ENCODE measurements around the gene BCL2L14. TPM values are rescaled to one million over a fixed set of nuclear protein-coding genes. Genes with fewer than 3 reads are reported as not detected.

BCL2L14 gene
- polyA plus RNA-seq, 1 of the 3 experiments (the other 2 are of a cell fraction) = not detected

DNA sequence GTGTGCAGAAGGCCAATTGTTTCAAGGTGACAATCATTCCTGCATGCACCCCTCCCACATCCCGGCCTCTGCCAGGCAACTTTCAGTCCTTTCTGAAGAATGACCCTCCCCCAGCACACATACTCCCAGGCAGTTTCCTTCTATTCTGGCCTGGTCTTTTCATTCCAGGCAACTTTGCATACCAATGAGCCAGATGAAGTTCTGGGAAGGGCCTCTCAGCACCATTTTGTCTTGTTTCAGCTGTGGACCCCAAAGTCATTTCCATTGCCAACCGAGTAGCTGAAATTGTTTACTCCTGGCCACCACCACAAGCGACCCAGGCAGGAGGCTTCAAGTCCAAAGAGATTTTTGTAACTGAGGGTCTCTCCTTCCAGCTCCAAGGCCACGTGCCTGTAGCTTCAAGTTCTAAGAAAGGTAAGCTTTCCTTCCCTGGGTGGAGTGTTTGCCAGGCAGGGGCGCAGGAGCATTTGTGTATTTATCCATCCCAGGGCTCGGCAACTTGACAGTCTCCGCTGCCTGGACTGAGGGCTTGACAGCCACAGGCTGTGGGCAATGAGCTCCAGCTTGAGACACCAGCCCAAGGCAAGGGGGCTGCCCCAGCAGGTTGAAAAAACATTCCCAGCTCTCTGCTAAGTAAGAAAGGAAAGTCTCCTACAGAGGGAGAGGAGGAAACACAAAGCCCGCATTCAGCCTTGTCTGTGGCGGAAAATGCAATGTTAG, 16.4 kb downstream of the BCL2L14 start (continued):
- no peak for TF ChIP-seq FOXM1 (IDR thresholded peaks at IDR 0.05; ENCODE audit: low read depth)
- no peak for TF ChIP-seq TEAD4 (IDR thresholded peaks at IDR 0.05; ENCODE audit: borderline replicate concordance, insufficient read depth)
- TF ChIP-seq GATA2 (CRISPR knock-in tag; IDR thresholded peaks at IDR 0.05) = no peak

DNA sequence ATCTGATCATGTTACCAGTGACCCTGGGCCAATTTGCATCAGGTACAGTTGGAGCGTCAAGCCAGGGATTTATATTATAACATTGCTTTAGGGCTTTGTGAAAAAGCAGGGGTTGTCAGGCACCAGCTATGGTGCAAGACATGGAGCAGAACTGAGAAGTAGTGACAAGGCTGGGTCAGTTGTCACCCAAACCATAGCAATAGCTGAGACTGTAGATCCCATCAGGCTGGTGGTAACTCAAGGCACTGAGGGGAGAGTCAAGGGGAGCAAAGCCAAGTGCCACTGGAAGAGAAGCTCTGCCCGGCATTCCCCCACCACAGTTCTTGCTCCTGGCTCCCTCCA, 16.9 kb downstream of the BCL2L14 start:
- Histone ChIP-seq H4K20me1 (ENCODE audit: insufficient read depth) (no peaks in the 10 kb centered on the region), H3K4me1 (ENCODE audit: control insufficient read depth in 1 of 2, insufficient read depth in 2 of 2, low read depth in 1 of 2, low read length in 1 of 2) (peaks cover 5 to 8% of the 10 kb centered on the region in 2 experiments; a peak in 1 of 4 replicates), H3K4me2 (no peak overlapping the region), H2AFZ (ENCODE audit: low read depth) (no peak overlapping the region), H3K27ac (ENCODE audit: low read depth in 2 of 2, low read length in 1 of 2) (no peak overlapping the region), H3K4me3 (ENCODE audit: low read depth in 2 of 2, low read length in 1 of 2) (no peak overlapping the region), H3K9me3 (no peaks in the 10 kb centered on the region), H3F3A (replicated peaks; ENCODE audit: insufficient read depth) (no peaks in the 10 kb centered on the region), H3K27me3 (ENCODE audit: insufficient read depth) (no peaks in the 10 kb centered on the region), H3K36me3 (replicated peaks in 1 of 2; ENCODE audit: control insufficient read depth in 1 of 2, insufficient read depth in 2 of 2, low read length in 1 of 2) (no peaks in the 10 kb centered on the region), H3K79me2 (ENCODE audit: insufficient read depth) (no peaks in the 10 kb centered on the region), H3K9ac (no peak overlapping the region), H3K9me2 (no peaks in the 10 kb centered on the region)
- TF ChIP-seq, protein P1, sequence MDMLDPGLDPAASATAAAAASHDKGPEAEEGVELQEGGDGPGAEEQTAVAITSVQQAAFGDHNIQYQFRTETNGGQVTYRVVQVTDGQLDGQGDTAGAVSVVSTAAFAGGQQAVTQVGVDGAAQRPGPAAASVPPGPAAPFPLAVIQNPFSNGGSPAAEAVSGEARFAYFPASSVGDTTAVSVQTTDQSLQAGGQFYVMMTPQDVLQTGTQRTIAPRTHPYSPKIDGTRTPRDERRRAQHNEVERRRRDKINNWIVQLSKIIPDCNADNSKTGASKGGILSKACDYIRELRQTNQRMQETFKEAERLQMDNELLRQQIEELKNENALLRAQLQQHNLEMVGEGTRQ (IDR thresholded peaks at IDR 0.05; ENCODE audit: borderline replicate concordance, low read depth, low read length) = no peak
- TF ChIP-seq EZH2phosphoT487 (IDR thresholded peaks at IDR 0.05; ENCODE audit: borderline replicate concordance, low read depth) (no peak), TCF12 (IDR thresholded peaks at IDR 0.05) (no peak), NRF1 (IDR thresholded peaks at IDR 0.05; ENCODE audit: low read depth, low read length) (no peak), RFX5 (IDR thresholded peaks at IDR 0.05; ENCODE audit: low read length) (no peak), TEAD4 (IDR thresholded peaks at IDR 0.05; ENCODE audit: borderline replicate concordance, insufficient read depth) (no peak), RCOR1 (IDR thresholded peaks at IDR 0.05; ENCODE audit: low read length) (no peak), SIN3A (IDR thresholded peaks at IDR 0.05; ENCODE audit: borderline replicate concordance, low read depth, low read length) (no peak), NFIC (IDR thresholded peaks at IDR 0.05; ENCODE audit: borderline replicate concordance) (no peak), CHD2 (IDR thresholded peaks at IDR 0.05; ENCODE audit: low read length, partially characterized antibody) (no peak), RAD21 (IDR thresholded peaks at IDR 0.05; ENCODE audit: low read length) (no peak), FOXJ3 (CRISPR knock-in tag; IDR thresholded peaks at IDR 0.05) (no peak), MEF2A (IDR thresholded peaks at IDR 0.05; ENCODE audit: borderline replicate concordance, low read depth) (no peak)
- TF ChIP-seq, protein P2, sequence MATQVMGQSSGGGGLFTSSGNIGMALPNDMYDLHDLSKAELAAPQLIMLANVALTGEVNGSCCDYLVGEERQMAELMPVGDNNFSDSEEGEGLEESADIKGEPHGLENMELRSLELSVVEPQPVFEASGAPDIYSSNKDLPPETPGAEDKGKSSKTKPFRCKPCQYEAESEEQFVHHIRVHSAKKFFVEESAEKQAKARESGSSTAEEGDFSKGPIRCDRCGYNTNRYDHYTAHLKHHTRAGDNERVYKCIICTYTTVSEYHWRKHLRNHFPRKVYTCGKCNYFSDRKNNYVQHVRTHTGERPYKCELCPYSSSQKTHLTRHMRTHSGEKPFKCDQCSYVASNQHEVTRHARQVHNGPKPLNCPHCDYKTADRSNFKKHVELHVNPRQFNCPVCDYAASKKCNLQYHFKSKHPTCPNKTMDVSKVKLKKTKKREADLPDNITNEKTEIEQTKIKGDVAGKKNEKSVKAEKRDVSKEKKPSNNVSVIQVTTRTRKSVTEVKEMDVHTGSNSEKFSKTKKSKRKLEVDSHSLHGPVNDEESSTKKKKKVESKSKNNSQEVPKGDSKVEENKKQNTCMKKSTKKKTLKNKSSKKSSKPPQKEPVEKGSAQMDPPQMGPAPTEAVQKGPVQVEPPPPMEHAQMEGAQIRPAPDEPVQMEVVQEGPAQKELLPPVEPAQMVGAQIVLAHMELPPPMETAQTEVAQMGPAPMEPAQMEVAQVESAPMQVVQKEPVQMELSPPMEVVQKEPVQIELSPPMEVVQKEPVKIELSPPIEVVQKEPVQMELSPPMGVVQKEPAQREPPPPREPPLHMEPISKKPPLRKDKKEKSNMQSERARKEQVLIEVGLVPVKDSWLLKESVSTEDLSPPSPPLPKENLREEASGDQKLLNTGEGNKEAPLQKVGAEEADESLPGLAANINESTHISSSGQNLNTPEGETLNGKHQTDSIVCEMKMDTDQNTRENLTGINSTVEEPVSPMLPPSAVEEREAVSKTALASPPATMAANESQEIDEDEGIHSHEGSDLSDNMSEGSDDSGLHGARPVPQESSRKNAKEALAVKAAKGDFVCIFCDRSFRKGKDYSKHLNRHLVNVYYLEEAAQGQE (IDR thresholded peaks at IDR 0.05; ENCODE audit: low read depth, low read length) = no peak
- TF ChIP-seq, protein P3, sequence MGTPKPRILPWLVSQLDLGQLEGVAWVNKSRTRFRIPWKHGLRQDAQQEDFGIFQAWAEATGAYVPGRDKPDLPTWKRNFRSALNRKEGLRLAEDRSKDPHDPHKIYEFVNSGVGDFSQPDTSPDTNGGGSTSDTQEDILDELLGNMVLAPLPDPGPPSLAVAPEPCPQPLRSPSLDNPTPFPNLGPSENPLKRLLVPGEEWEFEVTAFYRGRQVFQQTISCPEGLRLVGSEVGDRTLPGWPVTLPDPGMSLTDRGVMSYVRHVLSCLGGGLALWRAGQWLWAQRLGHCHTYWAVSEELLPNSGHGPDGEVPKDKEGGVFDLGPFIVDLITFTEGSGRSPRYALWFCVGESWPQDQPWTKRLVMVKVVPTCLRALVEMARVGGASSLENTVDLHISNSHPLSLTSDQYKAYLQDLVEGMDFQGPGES (IDR thresholded peaks at IDR 0.05; ENCODE audit: low read depth, low read length) = no peak
- TF ChIP-seq, protein P4, sequence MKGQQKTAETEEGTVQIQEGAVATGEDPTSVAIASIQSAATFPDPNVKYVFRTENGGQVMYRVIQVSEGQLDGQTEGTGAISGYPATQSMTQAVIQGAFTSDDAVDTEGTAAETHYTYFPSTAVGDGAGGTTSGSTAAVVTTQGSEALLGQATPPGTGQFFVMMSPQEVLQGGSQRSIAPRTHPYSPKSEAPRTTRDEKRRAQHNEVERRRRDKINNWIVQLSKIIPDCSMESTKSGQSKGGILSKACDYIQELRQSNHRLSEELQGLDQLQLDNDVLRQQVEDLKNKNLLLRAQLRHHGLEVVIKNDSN (IDR thresholded peaks at IDR 0.05; ENCODE audit: borderline replicate concordance, low read depth) = no peak
- CTCF ChIA-PET = interaction anchor here (1.5 to 8.6 kb wide), 3 partner anchors 177 to 246 kb away, joined by 3 to 107 read pairs (median 4); no protein-coding TSS in a partner anchor
- POLR2A ChIA-PET = interaction anchor here (0.6 kb wide), 1 partner anchor 270 kb away, joined by 3 read pairs; no protein-coding TSS in a partner anchor
- WGBS (ENCODE audit: low lambda C conversion rate) = 95% methylated on average over 2 of the region's 2 CpGs
- DNase-seq = no peak
